Ascending aorta (tissue), 2 donors: ENCODE results near the gene MFAP2. TPM values are rescaled to one million over a fixed set of nuclear protein-coding genes. Genes with fewer than 3 reads are reported as not detected.

Source experiments
- DNase-seq, 2 donors: peaks; one replicate each; pipeline ENCODE4 v3.0.0-alpha.2; 2019; ENCODE audit warnings: low spot score in 2 of 2
- H3K27ac ChIP-seq, 2 donors: fragments of 200-600 bp; sonication (generic); one replicate each; pipeline ENCODE4 v1.5.1; 2016 to 2017; ENCODE audit warnings: mild to moderate bottlenecking in 1 of 2
- H3K27me3 ChIP-seq: fragments of 200-600 bp; sonication (generic); one replicate; pipeline ENCODE4 v1.5.1; 2017
- H3K36me3 ChIP-seq, 2 donors: fragments of 200-600 bp; sonication (generic); one replicate each; pipeline ENCODE4 v1.5.1; 2016
- H3K4me1 ChIP-seq, 2 donors: fragments of 200-600 bp; sonication (generic); one replicate each; pipeline ENCODE4 v1.5.1; 2016 to 2017; ENCODE audit warnings: mild to moderate bottlenecking in 1 of 2
- H3K4me3 ChIP-seq, 2 donors: fragments of 200-600 bp; sonication (generic); one replicate each; pipeline ENCODE4 v1.5.1; 2016 to 2017; ENCODE audit warnings: mild to moderate bottlenecking in 1 of 2
- H3K9me3 ChIP-seq, 2 donors: fragments of 200-600 bp; sonication (generic); one replicate each; pipeline ENCODE4 v1.5.1; 2016
- CTCF ChIP-seq, 3 experiments: fragments of 200-600 bp in 2 of 3; fragments of 450-650 bp in 1 of 3; sonication (generic) in 2 of 3; IDR thresholded peaks; one replicate each; pipeline ENCODE4 v1.5.1; 2016 to 2019; ENCODE audit warnings: antibody characterized with exemption in 3 of 3, mild to moderate bottlenecking in 1 of 3, moderate library complexity in 1 of 3
- intact Hi-C: fragments of 100-400 bp; cut with DNase I; formaldehyde crosslinking; loops from one replicate; pipeline ENCODE4 v1.15.1; 2023
- total RNA-seq: library from RNA; depleted of rRNA; stranded (reverse); fragments of >200 nt; gene quantifications from one replicate; pipeline ENCODE4 v1.1.0, GENCODE V29; 2016

MFAP2 gene
- total RNA-seq, 1 donor from 2014 or later: 26.3 TPM

GRCh38 chr1:16975838-16976237, 4.6 kb downstream of the MFAP2 start:
- no peaks in the 10 kb centered on the region for H3K27me3 ChIP-seq
- no peak overlapping the region for H3K4me3 ChIP-seq
- intact Hi-C loops: no loop called here
- DNase-seq: no peak
- H3K36me3 ChIP-seq: peaks cover 0 to 7% of the 10 kb centered on the region in 2 donors
- no peak for TF ChIP-seq CTCF (IDR thresholded peaks at IDR 0.05)
- H3K27ac ChIP-seq: peak overlapping the region; percentile 56 to 93
- peaks cover 0 to 24% of the 10 kb centered on the region in 2 donors for H3K4me1 ChIP-seq
- H3K9me3 ChIP-seq: no peaks in the 10 kb centered on the region

- no peaks in the 10 kb centered on the region for H3K27me3 ChIP-seq
- H3K9me3 ChIP-seq: no peaks in the 10 kb centered on the region
- no peak for TF ChIP-seq CTCF (IDR thresholded peaks at IDR 0.05)
- no peak overlapping the region for H3K4me3 ChIP-seq
- H3K4me1 ChIP-seq: peaks cover 0 to 24% of the 10 kb centered on the region in 2 donors
- intact Hi-C loops: no loop called here
- H3K27ac ChIP-seq: peak overlapping the region; percentile 56 to 93
- peaks cover 6 to 7% of the 10 kb centered on the region in 2 donors for H3K36me3 ChIP-seq
- peak; percentile 23 to 84 for DNase-seq
These were observed 5.2 kb downstream of the MFAP2 start for GRCh38 chr1:16975211-16975610.

- H3K27me3 ChIP-seq: no peaks in the 10 kb centered on the region
- peaks cover 0 to 12% of the 10 kb centered on the region in 2 donors for H3K4me1 ChIP-seq
- no peak for DNase-seq
- no peak for TF ChIP-seq CTCF (IDR thresholded peaks at IDR 0.05)
- intact Hi-C loops: no loop called here
- H3K9me3 ChIP-seq: no peaks in the 10 kb centered on the region
- H3K36me3 ChIP-seq: peaks cover 7% of the 10 kb centered on the region in 2 donors
- H3K4me3 ChIP-seq: no peak overlapping the region
- peak overlapping the region; percentile 66 to 85 for H3K27ac ChIP-seq
These were observed 7.2 kb downstream of the MFAP2 start for GRCh38 chr1:16973215-16973614.

- Histone ChIP-seq H3K4me1 (peaks cover under 1 to 17% of the 10 kb centered on the region in 2 donors), H3K27ac (peak overlapping the region; percentile 66 to 85), H3K9me3 (no peaks in the 10 kb centered on the region), H3K36me3 (peaks cover 7% of the 10 kb centered on the region in 2 donors), H3K4me3 (no peak overlapping the region), H3K27me3 (no peaks in the 10 kb centered on the region)
- no peak for TF ChIP-seq CTCF (IDR thresholded peaks at IDR 0.05)
- no peak for DNase-seq
- intact Hi-C loops: no loop called here
These were observed 8.1 kb downstream of the MFAP2 start for GRCh38 chr1:16972189-16972895.

- peak in 1 of 2 donors; percentile 59 for DNase-seq
- no peak for TF ChIP-seq CTCF (IDR thresholded peaks at IDR 0.05)
- Histone ChIP-seq H3K27me3 (no peaks in the 10 kb centered on the region), H3K9me3 (no peaks in the 10 kb centered on the region), H3K36me3 (peaks cover 7% of the 10 kb centered on the region in 2 donors), H3K4me1 (peaks cover 8 to 24% of the 10 kb centered on the region in 2 donors), H3K27ac (peak overlapping the region; percentile 66 to 85), H3K4me3 (no peak overlapping the region)
- intact Hi-C loops: no loop called here
These were observed 8.9 kb downstream of the MFAP2 start for GRCh38 chr1:16971341-16972188.
